SU-DHL-6 (cell line): ENCODE measurements around the gene TMPRSS9.

Experiments
- EZH2phosphoT487 ChIP-seq: fragments of 200-600 bp; sonication (generic), shearing (Covaris generic); conservative IDR thresholded peaks from 2 replicates; pipeline ENCODE4 v1.6.1; 2018; ENCODE audit warnings: mild to moderate bottlenecking, antibody characterized with exemption, low read length, moderate library complexity, mixed read lengths
- TF ChIP-seq, protein P1 (sequence below): fragments of 200-600 bp; sonication (generic); IDR thresholded peaks from one replicate; pipeline ENCODE4 v1.5.1; 2017; ENCODE audit warnings: antibody characterized with exemption, mild to moderate bottlenecking, low read length, moderate library complexity; ENCODE audit not compliant: insufficient read depth, poor library complexity, severe bottlenecking

- TF ChIP-seq, protein P1, sequence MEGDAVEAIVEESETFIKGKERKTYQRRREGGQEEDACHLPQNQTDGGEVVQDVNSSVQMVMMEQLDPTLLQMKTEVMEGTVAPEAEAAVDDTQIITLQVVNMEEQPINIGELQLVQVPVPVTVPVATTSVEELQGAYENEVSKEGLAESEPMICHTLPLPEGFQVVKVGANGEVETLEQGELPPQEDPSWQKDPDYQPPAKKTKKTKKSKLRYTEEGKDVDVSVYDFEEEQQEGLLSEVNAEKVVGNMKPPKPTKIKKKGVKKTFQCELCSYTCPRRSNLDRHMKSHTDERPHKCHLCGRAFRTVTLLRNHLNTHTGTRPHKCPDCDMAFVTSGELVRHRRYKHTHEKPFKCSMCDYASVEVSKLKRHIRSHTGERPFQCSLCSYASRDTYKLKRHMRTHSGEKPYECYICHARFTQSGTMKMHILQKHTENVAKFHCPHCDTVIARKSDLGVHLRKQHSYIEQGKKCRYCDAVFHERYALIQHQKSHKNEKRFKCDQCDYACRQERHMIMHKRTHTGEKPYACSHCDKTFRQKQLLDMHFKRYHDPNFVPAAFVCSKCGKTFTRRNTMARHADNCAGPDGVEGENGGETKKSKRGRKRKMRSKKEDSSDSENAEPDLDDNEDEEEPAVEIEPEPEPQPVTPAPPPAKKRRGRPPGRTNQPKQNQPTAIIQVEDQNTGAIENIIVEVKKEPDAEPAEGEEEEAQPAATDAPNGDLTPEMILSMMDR: no peak
- no peak for TF ChIP-seq EZH2phosphoT487
Observed at GRCh38 chr19:2327773-2328400, 32.2 kb upstream of the TMPRSS9 start.
